ENCODE measurements around the gene TTLL8. TPM values are rescaled to one million over a fixed set of nuclear protein-coding genes. Genes with fewer than 3 reads are reported as not detected.
A peak's percentile ranks its signal among the peaks of the same experiment; 100 is the strongest.
"Not testable (repeated sequence)": the region's sequence is repeated elsewhere in the genome, so short reads cannot be mapped to it uniquely, and the experiment has no call there.

TTLL8 gene
- total RNA-seq, 1 donor from 2014 or later, result not detected

- Histone ChIP-seq H3K27me3 (ENCODE audit: control insufficient read depth, insufficient read depth, low read length) (no peaks in the 10 kb centered on the region), H3K4me3 (ENCODE audit: low read depth, low read length) (no peak overlapping the region), H3K36me3 (ENCODE audit: control insufficient read depth, insufficient read depth, low read length) (no peaks in the 10 kb centered on the region)
- DNase-seq (ENCODE audit: low read depth), result no peak
- no peak for TF ChIP-seq CTCF (IDR thresholded peaks at IDR 0.05; ENCODE audit: insufficient read depth, low read length, poor library complexity, severe bottlenecking)
Observed at GRCh38 chr22:49991907-49992533, 66.1 kb downstream of the TTLL8 start.

GRCh38 chr22:49991167-49991566, 66.9 kb downstream of the TTLL8 start:
- TF ChIP-seq CTCF (IDR thresholded peaks at IDR 0.05; ENCODE audit: insufficient read depth, low read length, poor library complexity, severe bottlenecking), result no peak
- no peak for DNase-seq (ENCODE audit: low read depth)
- Histone ChIP-seq H3K4me3 (ENCODE audit: low read depth, low read length) (no peak overlapping the region), H3K27me3 (ENCODE audit: control insufficient read depth, insufficient read depth, low read length) (no peaks in the 10 kb centered on the region), H3K36me3 (ENCODE audit: control insufficient read depth, insufficient read depth, low read length) (no peaks in the 10 kb centered on the region)

DNA sequence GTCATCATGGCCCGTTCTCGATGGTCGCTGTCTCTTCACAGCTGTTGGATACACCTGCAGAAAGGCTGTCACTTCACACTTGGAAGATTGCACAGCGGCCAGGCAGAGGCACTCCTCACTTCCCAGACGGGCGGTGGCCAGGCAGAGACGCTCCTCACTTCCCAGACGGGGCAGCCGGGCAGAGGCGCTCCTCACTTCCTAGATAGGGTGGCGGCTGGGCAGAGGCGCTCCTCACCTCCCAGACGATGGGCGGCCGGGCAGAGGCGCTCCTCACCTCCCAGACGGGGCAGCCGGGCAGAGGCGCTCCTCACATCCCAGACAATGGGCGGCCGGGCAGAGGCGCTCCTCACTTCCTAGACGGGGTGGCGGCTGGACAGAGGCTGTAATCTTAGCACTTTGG, 68.3 kb downstream of the TTLL8 start:
- H3K27me3 ChIP-seq (ENCODE audit: control insufficient read depth, insufficient read depth, low read length); DNase-seq (ENCODE audit: low read depth); H3K4me3 ChIP-seq (ENCODE audit: low read depth, low read length); H3K36me3 ChIP-seq (ENCODE audit: control insufficient read depth, insufficient read depth, low read length): not testable (repeated sequence)

- H3K27me3 ChIP-seq (ENCODE audit: control insufficient read depth, insufficient read depth, low read length), result peaks cover 18% of the 10 kb centered on the region
- H3K36me3 ChIP-seq (ENCODE audit: control insufficient read depth, insufficient read depth, low read length), result no peaks in the 10 kb centered on the region
- no peak overlapping the region for H3K4me3 ChIP-seq (ENCODE audit: low read depth, low read length)
- TF ChIP-seq CTCF (IDR thresholded peaks at IDR 0.05; ENCODE audit: insufficient read depth, low read length, poor library complexity, severe bottlenecking), result no peak
- no peak for DNase-seq (ENCODE audit: low read depth)
Observed at GRCh38 chr22:49986325-49986724, 71.8 kb downstream of the TTLL8 start.

- DNase-seq (ENCODE audit: low read depth), result no peak
- Histone ChIP-seq H3K36me3 (ENCODE audit: control insufficient read depth, insufficient read depth, low read length) (no peaks in the 10 kb centered on the region), H3K27me3 (ENCODE audit: control insufficient read depth, insufficient read depth, low read length) (peaks cover 18% of the 10 kb centered on the region), H3K4me3 (ENCODE audit: low read depth, low read length) (no peak overlapping the region)
- TF ChIP-seq CTCF (IDR thresholded peaks at IDR 0.05; ENCODE audit: insufficient read depth, low read length, poor library complexity, severe bottlenecking), result peak; percentile 31
Observed at GRCh38 chr22:49983148-49984042, 74.7 kb downstream of the TTLL8 start.

DNA sequence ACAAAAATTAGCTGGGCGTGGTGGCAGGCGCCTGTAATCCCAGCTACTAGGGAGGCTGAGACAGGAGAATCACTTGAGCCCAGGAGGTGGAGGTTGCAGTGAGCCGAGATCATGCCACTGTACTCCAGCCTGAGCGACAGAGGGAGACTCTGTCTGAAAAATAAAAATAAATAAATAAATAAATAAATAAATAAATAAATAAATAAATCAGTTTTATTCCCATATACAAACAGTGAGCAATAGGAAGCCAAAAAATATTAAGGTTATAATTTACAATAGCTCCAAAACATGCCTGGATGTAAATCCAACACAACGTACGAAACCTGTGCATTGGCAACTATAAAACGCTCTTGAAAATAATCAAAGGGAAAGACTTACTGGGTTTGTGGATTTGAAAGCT, 76.3 kb downstream of the TTLL8 start:
- not testable (repeated sequence) for H3K36me3 ChIP-seq (ENCODE audit: control insufficient read depth, insufficient read depth, low read length); DNase-seq (ENCODE audit: low read depth); H3K4me3 ChIP-seq (ENCODE audit: low read depth, low read length)
- H3K27me3 ChIP-seq (ENCODE audit: control insufficient read depth, insufficient read depth, low read length), result peaks cover 18% of the 10 kb centered on the region
